Mesenchymal stem cell (in vitro differentiated cells and primary cell): ENCODE results near the gene NEK4.
"Not testable (repeated sequence)": the region's sequence is repeated elsewhere in the genome, so short reads cannot be mapped to it uniquely, and the experiment has no call there.

Experiments
- DNase-seq: peaks from one replicate; pipeline ENCODE4 v3.0.0-alpha.2; 2013
- H2AFZ ChIP-seq: one replicate; pipeline ENCODE4 v1.6.1; 2013; ENCODE audit warnings: low read depth, mild to moderate bottlenecking, control low read depth, inconsistent platforms, low read length, moderate library complexity
- H2AK5ac ChIP-seq: 2 replicates; pipeline ENCODE4 v1.6.1; 2013; ENCODE audit warnings: low read length, moderate library complexity, mild to moderate bottlenecking, inconsistent platforms; ENCODE audit not compliant: severe bottlenecking
- H2BK120ac ChIP-seq: one replicate; pipeline ENCODE4 v1.6.1; 2013; ENCODE audit warnings: low read depth, mild to moderate bottlenecking, inconsistent platforms, low read length, moderate library complexity
- H2BK12ac ChIP-seq, 2 experiments: one replicate each; pipeline ENCODE4 v1.6.1; 2013; ENCODE audit warnings: inconsistent platforms in 2 of 2, low read length in 2 of 2, mild to moderate bottlenecking in 2 of 2, moderate library complexity in 2 of 2, control low read depth in 1 of 2
- H2BK15ac ChIP-seq: one replicate; pipeline ENCODE4 v1.6.1; 2013; ENCODE audit warnings: mild to moderate bottlenecking, low read depth, inconsistent platforms; ENCODE audit not compliant: poor library complexity, severe bottlenecking
- H2BK5ac ChIP-seq: 2 replicates; pipeline ENCODE4 v1.6.1; 2013; ENCODE audit warnings: low read depth, mild to moderate bottlenecking, low read length, control low read depth, inconsistent platforms; ENCODE audit not compliant: poor library complexity, severe bottlenecking
- H3K14ac ChIP-seq, 2 experiments: one replicate each; pipeline ENCODE4 v1.6.1; 2013; ENCODE audit warnings: inconsistent platforms in 2 of 2, low read length in 2 of 2, control low read depth in 1 of 2, mild to moderate bottlenecking in 1 of 2, moderate library complexity in 1 of 2
- H3K18ac ChIP-seq, 2 experiments: one replicate each; pipeline ENCODE4 v1.6.1; 2013; ENCODE audit warnings: inconsistent platforms in 2 of 2, low read length in 2 of 2, control low read depth in 1 of 2, low read depth in 1 of 2, mild to moderate bottlenecking in 1 of 2
- H3K23ac ChIP-seq, 2 experiments: one replicate each; pipeline ENCODE4 v1.6.1; 2013; ENCODE audit warnings: inconsistent platforms in 2 of 2, low read length in 2 of 2, mild to moderate bottlenecking in 2 of 2, moderate library complexity in 2 of 2, control low read depth in 1 of 2
- H3K27ac ChIP-seq: 2 replicates; pipeline ENCODE4 v1.5.1; 2013; ENCODE audit warnings: mild to moderate bottlenecking, moderate library complexity, low read length, control low read depth, inconsistent platforms; ENCODE audit not compliant: poor library complexity, severe bottlenecking
- H3K27me3 ChIP-seq, 2 experiments: 2 replicates each; pipeline versions ENCODE4 v1.6.1 to v1.7.0; 2013; ENCODE audit warnings: low read length in 2 of 2, mild to moderate bottlenecking in 2 of 2, moderate library complexity in 2 of 2, control low read depth in 1 of 2, inconsistent platforms in 1 of 2; ENCODE audit not compliant: control insufficient read depth in 1 of 2, insufficient read depth in 1 of 2
- H3K36me3 ChIP-seq, 2 experiments: 2 replicates each; pipeline versions ENCODE4 v1.6.1 to v1.7.0; 2013; ENCODE audit warnings: low read length in 2 of 2, control low read depth in 1 of 2, inconsistent platforms in 1 of 2, low read depth in 1 of 2, mild to moderate bottlenecking in 1 of 2; ENCODE audit not compliant: insufficient read depth in 2 of 2, control insufficient read depth in 1 of 2
- H3K4ac ChIP-seq, 2 experiments: one replicate each; pipeline ENCODE4 v1.6.1; 2013; ENCODE audit warnings: inconsistent platforms in 2 of 2, low read length in 2 of 2, mild to moderate bottlenecking in 2 of 2, moderate library complexity in 2 of 2, control low read depth in 1 of 2, low read depth in 1 of 2
- H3K4me1 ChIP-seq: 2 replicates; pipeline ENCODE4 v1.6.1; 2013; ENCODE audit warnings: low read depth, low read length, control low read depth; ENCODE audit not compliant: control insufficient read depth, insufficient read depth
- H3K4me2 ChIP-seq: 2 replicates; pipeline ENCODE4 v1.6.1; 2013; ENCODE audit warnings: low read length, mild to moderate bottlenecking, inconsistent platforms; ENCODE audit not compliant: poor library complexity, severe bottlenecking
- H3K4me3 ChIP-seq, 2 experiments: 2 replicates each; pipeline versions ENCODE4 v1.5.1 to v1.7.0; 2013; ENCODE audit warnings: low read length in 2 of 2, mild to moderate bottlenecking in 2 of 2, control low read depth in 1 of 2, low read depth in 1 of 2; ENCODE audit not compliant: insufficient read depth in 1 of 2
- H3K79me1 ChIP-seq: replicated peaks from 2 replicates; pipeline ENCODE4 v1.6.1; 2013; ENCODE audit warnings: mild to moderate bottlenecking, control low read depth, low read length, inconsistent platforms; ENCODE audit not compliant: poor library complexity, severe bottlenecking
- H3K9ac ChIP-seq: 2 replicates; pipeline ENCODE4 v1.7.0; 2013; ENCODE audit warnings: mild to moderate bottlenecking, low read length, moderate library complexity
- H3K9me3 ChIP-seq: 2 replicates; pipeline ENCODE4 v1.7.0; 2013; ENCODE audit warnings: mild to moderate bottlenecking, low read length; ENCODE audit not compliant: control insufficient read depth
- H4K8ac ChIP-seq: one replicate; pipeline ENCODE4 v1.6.1; 2013; ENCODE audit warnings: inconsistent platforms, mild to moderate bottlenecking, low read length, moderate library complexity
- H4K91ac ChIP-seq: one replicate; pipeline ENCODE4 v1.6.1; 2013; ENCODE audit warnings: mild to moderate bottlenecking, low read length, inconsistent platforms
- WGBS: methylation state at CpG from one replicate; pipeline ENCODE4 v1.1.7; 2013; ENCODE audit warnings: mixed read lengths; 5-methylcytosine and 5-hydroxymethylcytosine counted together

Gene NEK4

GRCh38 chr3:52730681-52731080, 40.1 kb downstream of the NEK4 start:
- H3K18ac ChIP-seq, result no peak overlapping the region
- DNase-seq, result no peak
- no peak overlapping the region for H3K9ac ChIP-seq
- H4K8ac ChIP-seq, result no peak overlapping the region
- H3K4me1 ChIP-seq, result no peaks in the 10 kb centered on the region
- no peak overlapping the region for H2BK12ac ChIP-seq
- no peak overlapping the region for H3K4me2 ChIP-seq
- peaks cover 53% of the 10 kb centered on the region for H3K9me3 ChIP-seq
- no peak overlapping the region for H2AFZ ChIP-seq
- no peak overlapping the region for H3K27ac ChIP-seq
- H3K36me3 ChIP-seq, result peaks cover 27 to 59% of the 10 kb centered on the region in 2 experiments
- H3K4ac ChIP-seq, result no peak overlapping the region
- no peak overlapping the region for H3K4me3 ChIP-seq
- H3K14ac ChIP-seq, result no peak overlapping the region
- H2AK5ac ChIP-seq, result no peak overlapping the region
- no peak overlapping the region for H2BK120ac ChIP-seq
- H3K79me1 ChIP-seq, result no peaks in the 10 kb centered on the region
- no peak overlapping the region for H2BK15ac ChIP-seq
- H3K23ac ChIP-seq, result no peak overlapping the region
- H4K91ac ChIP-seq, result no peak overlapping the region
- H2BK5ac ChIP-seq, result no peak overlapping the region
- H3K27me3 ChIP-seq, result no peaks in the 10 kb centered on the region

- Histone ChIP-seq H3K36me3 (peaks cover 23 to 41% of the 10 kb centered on the region in 2 experiments), H3K9me3 (peaks cover 40% of the 10 kb centered on the region)
- not testable (repeated sequence) for H2AK5ac ChIP-seq, H3K27ac ChIP-seq, H3K9ac ChIP-seq, H3K4me1 ChIP-seq, H4K91ac ChIP-seq, H3K4me2 ChIP-seq, H3K27me3 ChIP-seq, H3K14ac ChIP-seq, DNase-seq, H2BK5ac ChIP-seq, H3K79me1 ChIP-seq, H4K8ac ChIP-seq, H2BK15ac ChIP-seq, H3K23ac ChIP-seq, H2AFZ ChIP-seq, H3K18ac ChIP-seq, H2BK12ac ChIP-seq, H2BK120ac ChIP-seq, H3K4ac ChIP-seq, H3K4me3 ChIP-seq
- WGBS, result no CpG with 5 or more reads among the region's 3 CpGs
Measured at GRCh38 chr3:52728753-52729152, 42.0 kb downstream of the NEK4 start.

GRCh38 chr3:52724511-52724910, 46.2 kb downstream of the NEK4 start:
- Histone ChIP-seq H2AK5ac (no peak overlapping the region), H4K8ac (no peak overlapping the region), H2BK12ac (no peak overlapping the region), H3K36me3 (peaks cover 5 to 15% of the 10 kb centered on the region in 2 experiments), H3K27me3 (no peaks in the 10 kb centered on the region), H3K79me1 (peaks cover 3% of the 10 kb centered on the region), H3K4me2 (no peak overlapping the region), H3K23ac (no peak overlapping the region), H2AFZ (no peak overlapping the region), H3K9me3 (peaks cover 15% of the 10 kb centered on the region), H3K9ac (no peak overlapping the region), H3K4me3 (no peak overlapping the region), H3K18ac (no peak overlapping the region), H2BK15ac (no peak overlapping the region), H3K4ac (no peak overlapping the region), H3K27ac (no peak overlapping the region), H2BK5ac (no peak overlapping the region), H3K14ac (no peak overlapping the region), H2BK120ac (no peak overlapping the region), H3K4me1 (no peaks in the 10 kb centered on the region), H4K91ac (no peak overlapping the region)
- no peak for DNase-seq
- WGBS, result 100% methylated on average over 1 of the region's 1 CpG

GRCh38 chr3:52723935-52724334, 46.8 kb downstream of the NEK4 start:
- peaks cover 8 to 15% of the 10 kb centered on the region in 2 experiments for H3K36me3 ChIP-seq
- no peak overlapping the region for H3K18ac ChIP-seq
- H3K27ac ChIP-seq, result no peak overlapping the region
- no peaks in the 10 kb centered on the region for H3K27me3 ChIP-seq
- DNase-seq, result no peak
- H2AK5ac ChIP-seq, result no peak overlapping the region
- H3K4ac ChIP-seq, result no peak overlapping the region
- H3K4me2 ChIP-seq, result no peak overlapping the region
- no peaks in the 10 kb centered on the region for H3K4me1 ChIP-seq
- no peak overlapping the region for H2BK15ac ChIP-seq
- no peak overlapping the region for H3K9ac ChIP-seq
- no peak overlapping the region for H2BK5ac ChIP-seq
- H3K79me1 ChIP-seq, result peaks cover 3% of the 10 kb centered on the region
- no peak overlapping the region for H3K14ac ChIP-seq
- H4K91ac ChIP-seq, result no peak overlapping the region
- no peak overlapping the region for H3K23ac ChIP-seq
- no peak overlapping the region for H2BK120ac ChIP-seq
- H3K4me3 ChIP-seq, result no peak overlapping the region
- no peak overlapping the region for H4K8ac ChIP-seq
- WGBS, result 95% methylated on average over 5 of the region's 5 CpGs
- no peak overlapping the region for H2AFZ ChIP-seq
- H2BK12ac ChIP-seq, result no peak overlapping the region
- peaks cover 17% of the 10 kb centered on the region for H3K9me3 ChIP-seq
